GM15510 (cell line): ENCODE results near the gene PIGT.

Source experiments
- POLR2A ChIP-seq: IDR thresholded peaks from 3 replicates; pipeline ENCODE4 v1.6.1; 2011; ENCODE audit warnings: borderline replicate concordance; ENCODE audit not compliant: insufficient read length; ENCODE audit errors: extremely low read depth

PIGT gene

GRCh38 chr20:45415822-45416637, at the start of gene PIGT:
Gene PIGT, plus strand, starts transcription at chr20:45416141. Its CDS starts 16 bp downstream, at chr20:45416157.
- peak; percentile 96 for TF ChIP-seq POLR2A

GRCh38 chr20:45366192-45366591, 49.7 kb upstream of the PIGT start:
- TF ChIP-seq POLR2A: no peak

GRCh38 chr20:45366631-45367030, 49.3 kb upstream of the PIGT start:
- TF ChIP-seq POLR2A: no peak

- no peak for TF ChIP-seq POLR2A
These were observed 48.8 kb upstream of the PIGT start for GRCh38 chr20:45367126-45367525.

GRCh38 chr20:45368221-45368980, 47.5 kb upstream of the PIGT start:
- TF ChIP-seq POLR2A: no peak

GRCh38 chr20:45370571-45371160, 45.3 kb upstream of the PIGT start:
- TF ChIP-seq POLR2A: no peak

- TF ChIP-seq POLR2A: no peak
These were observed 43.7 kb upstream of the PIGT start for GRCh38 chr20:45372241-45372640.

- no peak for TF ChIP-seq POLR2A
These were observed 43.1 kb upstream of the PIGT start for GRCh38 chr20:45372646-45373352.

- TF ChIP-seq POLR2A: no peak
These were observed 42.4 kb upstream of the PIGT start for GRCh38 chr20:45373353-45374100.

- no peak for TF ChIP-seq POLR2A
These were observed 41.9 kb upstream of the PIGT start for GRCh38 chr20:45374101-45374467.

- TF ChIP-seq POLR2A: no peak
These were observed 41.0 kb upstream of the PIGT start for GRCh38 chr20:45374966-45375365.

GRCh38 chr20:45377269-45377668, 38.7 kb upstream of the PIGT start:
- no peak for TF ChIP-seq POLR2A

GRCh38 chr20:45378191-45378590, 37.8 kb upstream of the PIGT start, which contains the start of gene TP53TG5:
Gene TP53TG5, minus strand, starts transcription at chr20:45378325. Its CDS starts 89 bp downstream, at chr20:45378236.
- TF ChIP-seq POLR2A: no peak

- TF ChIP-seq POLR2A: no peak
These were observed 28.7 kb upstream of the PIGT start for GRCh38 chr20:45387274-45387673.
